Stimulated activated CD8-positive, alpha-beta memory T cell treated with anti-CD3 and anti-CD28 coated beads, Interleukin-12 subunit alpha, Interleukin-12 subunit beta, amount 100 ng/mL, for 4 hours (primary cell): Measurements from ENCODE around the gene JAGN1.
"Not testable (repeated sequence)": the region's sequence is repeated elsewhere in the genome, so short reads cannot be mapped to it uniquely, and the experiment has no call there.

Experiments used
- DNase-seq: peaks from one replicate; pipeline ENCODE4 v3.0.0-alpha.2; 2020; ENCODE audit warnings: low read depth

Gene JAGN1

DNA sequence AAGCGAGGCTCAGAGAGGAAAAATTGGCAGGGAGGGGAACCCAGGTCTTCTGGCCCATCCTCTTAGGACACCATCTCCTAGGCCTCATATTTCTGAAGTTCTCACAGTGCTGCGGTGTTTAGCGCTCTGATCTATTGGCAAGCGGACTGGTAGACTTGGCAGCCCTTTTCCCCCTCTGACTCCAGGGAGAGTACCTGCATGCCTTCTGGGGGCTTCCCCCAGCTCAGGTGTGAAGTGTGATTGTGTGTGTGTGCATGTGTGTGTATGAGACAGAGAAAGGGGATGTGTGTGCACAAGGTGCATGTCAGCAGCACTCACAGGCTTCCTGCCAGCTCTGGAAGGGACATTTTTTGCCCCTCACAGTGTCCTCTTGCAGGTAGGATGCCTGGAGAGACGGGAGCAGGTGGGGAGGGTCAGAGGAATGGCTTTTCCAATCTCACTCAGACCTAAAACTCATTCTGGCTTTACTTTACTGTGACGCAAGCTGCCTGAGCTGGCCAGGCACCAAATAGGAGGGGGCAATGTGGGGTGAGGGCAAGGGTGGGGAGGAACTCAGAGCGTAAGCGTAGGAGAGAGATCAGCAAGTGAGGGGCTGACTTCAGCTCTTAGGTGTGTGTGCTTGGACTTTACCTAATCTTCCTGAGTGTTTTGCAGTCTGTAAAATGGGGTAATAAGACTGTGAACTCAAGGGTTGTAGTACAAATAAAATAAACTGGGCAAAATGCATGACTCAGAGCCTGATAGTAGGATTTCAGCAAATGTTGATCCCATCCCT, 8.2 kb downstream of the JAGN1 start:
- DNase-seq = no peak

DNA sequence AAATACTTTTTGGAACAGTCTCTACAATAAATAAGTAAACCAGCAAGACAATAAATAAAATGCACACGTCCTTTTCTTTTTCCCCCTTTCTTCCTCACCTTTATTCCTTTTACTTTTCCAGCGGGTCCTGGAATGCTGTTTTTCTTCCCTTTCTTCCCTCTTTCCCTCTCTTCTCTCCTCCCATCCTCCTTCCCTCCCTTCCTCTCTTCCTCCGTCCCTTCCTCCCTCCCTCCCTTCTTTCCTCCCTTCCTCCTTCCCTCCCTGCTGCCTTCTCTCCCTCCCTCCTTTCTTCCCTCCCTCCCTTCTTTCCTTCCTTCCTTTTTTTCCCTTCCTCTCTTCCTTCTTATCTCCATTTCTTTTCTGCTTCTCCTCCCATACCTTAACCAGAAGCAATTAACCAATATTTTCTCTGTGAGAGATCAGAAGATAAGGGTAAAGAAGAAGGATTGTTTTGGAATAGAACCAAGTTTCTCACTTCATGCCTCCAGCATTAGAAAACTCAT, 8.9 kb downstream of the JAGN1 start:
- DNase-seq = no peak

DNA sequence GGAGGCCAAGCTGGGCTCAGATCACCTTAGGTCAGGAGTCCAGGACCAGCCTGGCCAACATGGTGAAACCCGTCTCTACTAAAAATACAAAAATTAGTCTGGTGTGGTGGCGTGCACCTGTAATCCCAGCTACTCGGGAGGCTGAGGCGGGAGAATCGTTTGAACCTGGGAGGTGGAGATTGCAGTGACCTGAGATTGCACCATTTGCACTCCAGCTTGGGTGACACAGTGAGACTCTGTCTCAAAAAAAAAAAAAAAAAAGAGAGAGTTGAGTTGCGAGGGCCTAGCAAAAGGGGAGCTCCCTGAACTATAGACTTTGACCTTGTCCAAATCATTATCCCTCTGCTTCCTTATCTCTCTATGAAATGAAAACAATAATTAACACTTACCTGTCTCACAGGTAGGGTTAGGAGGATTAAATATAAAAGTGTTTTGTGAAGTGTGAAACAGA, 10.6 kb downstream of the JAGN1 start:
- not testable (repeated sequence) for DNase-seq

DNA sequence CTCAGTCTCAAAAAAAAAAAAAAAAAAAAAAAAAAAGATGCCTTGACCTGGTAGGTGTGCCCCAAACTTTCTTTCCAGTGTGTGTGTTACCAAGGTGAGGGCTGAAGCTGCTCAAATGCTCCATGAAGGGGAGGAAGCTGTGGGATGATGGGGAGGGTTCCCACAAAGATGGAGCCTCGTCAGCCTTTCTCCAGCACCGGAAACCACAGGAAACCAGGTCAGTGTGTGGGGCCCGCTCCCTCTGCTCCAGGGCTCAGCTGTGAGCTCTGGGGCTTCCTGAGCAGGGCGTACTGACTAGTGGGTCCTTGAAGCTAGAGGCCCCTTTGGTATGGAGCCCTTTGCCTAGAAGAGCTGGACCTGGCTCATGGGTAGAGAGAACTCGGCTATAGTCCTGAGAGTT, 11.6 kb downstream of the JAGN1 start:
- no peak for DNase-seq

DNA sequence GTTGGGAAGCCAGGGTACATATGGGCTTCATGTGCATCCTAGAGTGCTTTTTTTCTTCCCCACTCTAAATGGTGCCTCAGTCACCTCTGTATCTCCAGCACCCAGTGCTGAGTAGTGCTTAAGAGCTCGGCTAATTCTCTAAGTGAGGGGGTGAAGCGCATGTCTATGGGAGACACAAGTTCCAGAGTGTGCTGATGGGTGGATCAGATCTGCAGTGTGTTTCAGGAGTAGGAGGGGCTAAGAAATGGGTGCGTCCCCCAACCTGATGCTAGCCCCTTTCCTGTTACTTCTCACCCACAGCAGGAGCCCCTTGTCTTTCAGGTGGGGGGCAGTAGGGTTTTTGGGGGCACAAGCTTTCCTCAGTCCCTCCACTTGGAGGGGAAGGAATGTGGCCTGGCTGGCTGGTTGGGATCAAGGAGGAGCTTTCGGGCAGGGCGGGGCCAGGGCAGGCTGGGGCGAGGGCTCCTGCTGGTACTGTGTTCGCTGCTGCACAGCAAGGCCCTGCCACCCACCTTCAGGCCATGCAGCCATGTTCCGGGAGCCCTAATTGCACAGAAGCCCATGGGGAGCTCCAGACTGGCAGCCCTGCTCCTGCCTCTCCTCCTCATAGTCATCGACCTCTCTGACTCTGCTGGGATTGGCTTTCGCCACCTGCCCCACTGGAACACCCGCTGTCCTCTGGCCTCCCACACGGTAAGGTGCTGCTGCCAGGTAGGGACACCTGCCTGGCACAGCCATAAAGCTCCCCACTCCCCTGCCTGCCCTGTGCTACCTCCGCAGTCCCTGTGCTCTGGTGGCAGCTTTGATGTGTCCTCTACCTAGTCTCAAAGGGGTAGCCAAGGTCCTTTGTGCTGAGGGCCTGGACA, 12.2 kb downstream of the JAGN1 start, which contains the start of gene IL17RE:
Gene IL17RE, plus strand, starts transcription at position 477 of the 866 bp plus-strand sequence. Its CDS starts 85 bp downstream, at position 562.
- no peak for DNase-seq

- DNase-seq = no peak
Observed at GRCh38 chr3:9903238-9903624, 12.8 kb downstream of the JAGN1 start.

GRCh38 chr3:9903904-9904303, 13.5 kb downstream of the JAGN1 start:
- DNase-seq = no peak

DNA sequence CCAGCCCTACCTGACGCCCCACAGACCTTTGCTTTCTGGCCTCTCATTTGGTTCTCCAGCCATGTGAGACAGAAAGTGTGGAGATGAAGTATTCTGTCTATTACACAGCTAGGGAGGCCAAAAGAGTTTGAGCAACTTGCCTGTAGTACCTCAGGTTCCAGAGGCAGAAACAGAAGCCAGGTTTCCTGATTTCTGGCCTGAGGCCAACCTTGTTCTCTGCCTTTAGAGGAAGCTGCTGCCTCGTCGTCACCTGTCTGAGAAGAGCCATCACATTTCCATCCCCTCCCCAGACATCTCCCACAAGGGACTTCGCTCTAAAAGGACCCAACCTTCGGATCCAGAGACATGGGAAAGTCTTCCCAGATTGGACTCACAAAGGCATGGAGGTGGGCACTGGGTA, 16.1 kb downstream of the JAGN1 start:
- DNase-seq = no peak

DNA sequence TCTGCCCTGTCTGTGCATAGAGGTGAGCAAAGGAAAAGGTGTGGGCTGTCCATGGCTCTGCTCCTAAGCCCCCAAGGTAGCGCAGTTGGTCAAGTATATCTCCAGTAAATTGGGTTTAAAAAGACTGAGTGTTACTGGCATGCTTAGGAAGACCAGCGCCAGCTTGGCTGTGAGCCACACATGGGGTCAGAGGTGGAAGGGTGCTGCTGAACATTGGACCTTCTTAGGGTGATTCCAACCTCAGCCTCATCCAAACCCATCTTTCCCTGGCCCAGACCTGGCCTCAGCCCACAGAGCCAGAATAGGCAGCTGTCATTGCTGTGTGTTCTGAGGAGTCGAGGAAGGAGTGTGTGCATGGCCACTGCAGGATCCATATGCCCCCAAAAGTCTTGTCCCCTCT, 17.9 kb downstream of the JAGN1 start:
- no peak for DNase-seq

GRCh38 chr3:9909221-9910013, 19.0 kb downstream of the JAGN1 start:
- no peak for DNase-seq

DNA sequence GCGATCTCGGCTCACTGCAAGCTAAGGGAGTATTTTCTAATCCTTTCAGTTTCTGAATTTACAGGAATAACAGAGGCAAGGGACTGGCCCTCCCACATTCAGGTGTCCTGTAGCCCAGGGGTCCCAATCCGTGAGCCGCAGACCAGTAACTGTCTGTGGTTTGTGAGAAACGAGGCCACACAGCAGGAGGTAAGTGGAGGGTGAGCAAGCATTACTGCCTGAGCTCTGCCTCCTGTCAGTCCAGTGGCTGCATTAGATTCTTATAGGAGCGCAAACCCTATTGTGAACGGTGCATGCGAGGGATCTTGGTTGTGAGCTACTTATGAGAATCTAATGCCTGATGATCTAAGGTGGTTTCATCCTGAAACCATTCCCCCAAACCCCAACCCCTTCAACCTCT, 21.5 kb downstream of the JAGN1 start:
- no peak for DNase-seq

- no peak for DNase-seq
Observed at GRCh38 chr3:9912294-9912935, 22.0 kb downstream of the JAGN1 start.

DNA sequence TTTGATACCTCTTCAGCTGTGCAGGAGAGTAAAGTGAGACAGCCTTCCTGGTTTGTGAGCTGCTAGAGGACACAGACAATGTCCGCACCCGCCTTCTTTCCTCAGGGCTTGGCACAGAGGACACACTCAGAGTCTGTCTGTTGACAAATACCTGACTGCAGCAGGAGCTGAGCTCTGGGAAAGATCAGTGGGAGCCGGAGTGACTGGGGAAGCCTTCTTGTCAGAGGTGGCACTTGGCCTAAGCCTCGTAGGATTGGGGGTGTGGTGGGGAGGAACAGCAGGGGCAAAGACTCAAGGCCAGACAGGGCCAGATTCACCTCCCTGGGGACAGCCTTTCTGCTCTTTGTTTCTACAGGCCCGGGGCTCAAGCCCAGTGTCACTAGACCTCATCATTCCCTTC, 23.2 kb downstream of the JAGN1 start:
- no peak for DNase-seq

GRCh38 chr3:9914011-9914410, 23.6 kb downstream of the JAGN1 start:
- no peak for DNase-seq

DNA sequence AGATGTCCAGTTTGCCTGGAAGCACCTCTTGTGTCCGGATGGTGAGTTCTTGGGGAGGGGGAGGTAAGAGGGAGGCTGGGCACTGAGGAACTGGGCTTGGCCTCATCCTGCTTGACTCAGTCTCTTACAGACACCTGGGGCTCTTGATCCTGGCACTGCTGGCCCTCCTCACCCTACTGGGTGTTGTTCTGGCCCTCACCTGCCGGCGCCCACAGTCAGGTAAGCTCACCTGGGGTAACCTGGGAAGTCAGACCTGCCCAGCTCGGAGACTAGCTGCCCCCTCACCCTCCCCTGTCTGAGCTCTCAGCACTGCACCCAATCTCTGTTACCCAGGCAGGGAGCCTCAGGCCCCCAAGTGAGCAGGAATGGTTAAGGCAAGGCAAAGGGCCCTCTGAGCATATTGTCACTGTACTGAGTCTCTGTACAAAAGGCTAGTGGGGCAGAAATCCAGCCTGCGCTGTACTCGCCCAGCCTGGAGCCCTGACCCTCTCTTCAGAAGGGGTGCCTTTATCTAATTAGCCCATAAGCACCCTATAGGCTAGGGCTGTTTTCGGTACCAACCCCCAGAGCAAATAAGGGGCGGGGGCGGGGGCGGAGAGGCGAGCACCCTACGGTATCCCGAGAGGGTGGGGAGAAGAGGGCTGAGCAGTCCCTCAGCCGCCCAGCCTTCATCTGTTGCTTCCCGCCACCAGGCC, 24.3 kb downstream of the JAGN1 start:
- DNase-seq = no peak

GRCh38 chr3:9915254-9916141, 25.1 kb downstream of the JAGN1 start:
- peak; percentile 16 for DNase-seq

DNA sequence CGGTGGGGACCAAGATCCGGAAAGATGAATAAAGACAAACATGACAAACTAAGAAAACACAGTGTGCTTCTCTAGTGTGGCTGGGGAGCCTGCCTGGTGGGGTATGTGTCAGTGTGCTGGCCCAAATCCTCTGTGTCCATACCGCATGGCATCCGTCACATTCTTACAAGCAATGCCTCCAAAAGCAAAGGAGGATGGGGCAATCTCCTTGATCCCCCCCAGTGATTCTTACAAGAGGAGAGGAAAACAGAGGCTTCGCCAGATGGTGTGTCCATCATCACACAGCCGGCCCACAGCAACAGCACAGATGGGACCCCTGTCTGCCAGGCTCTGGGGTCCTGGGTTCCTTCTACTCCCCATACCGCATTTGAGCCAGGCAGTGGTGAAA, 25.9 kb downstream of the JAGN1 start:
- DNase-seq = no peak

GRCh38 chr3:9916734-9917680, 26.6 kb downstream of the JAGN1 start, which contains the start of gene IL17RC:
Gene IL17RC (plus strand): TSS chr3:9917098. CDS start chr3:9917316, 218 bp downstream.
- peak; percentile 21 for DNase-seq

- no peak for DNase-seq
Observed at GRCh38 chr3:9917820-9918219, 27.4 kb downstream of the JAGN1 start.
